DOHH2 (cell line): ENCODE measurements around the gene FAM156B.
"Not testable (repeated sequence)": the region's sequence is repeated elsewhere in the genome, so short reads cannot be mapped to it uniquely, and the experiment has no call there.

Experiments used
- CTCF ChIP-seq: fragments of 200-600 bp; sonication (generic); IDR thresholded peaks from one replicate; pipeline ENCODE4 v1.5.1; 2014; ENCODE audit warnings: antibody characterized with exemption, mild to moderate bottlenecking, low read depth, low read length; ENCODE audit not compliant: poor library complexity, severe bottlenecking
- EZH2phosphoT487 ChIP-seq: fragments of 200-600 bp; sonication (generic); IDR thresholded peaks from 2 replicates; pipeline ENCODE4 v1.6.1; 2017; ENCODE audit warnings: borderline replicate concordance, mild to moderate bottlenecking, antibody characterized with exemption, low read length, moderate library complexity, mixed read lengths

- TF ChIP-seq CTCF, EZH2phosphoT487: not testable (repeated sequence)
Measured at GRCh38 chrX:52949884-52950283, 52.8 kb downstream of the FAM156B start.
